Keratinocyte (primary cell): ENCODE results near the gene TSHR. TPM values are rescaled to one million over a fixed set of nuclear protein-coding genes. Genes with fewer than 3 reads are reported as not detected.

Experiments
- DNase-seq: peaks from one replicate; pipeline ENCODE4 v3.0.0-alpha.2; 2011; ENCODE audit warnings: low read depth, missing footprints, low spot score
- FAIRE-seq: peaks from 2 replicates; lab custom pipeline; 2011; peaks lifted over from hg19 to GRCh38; lab: Jason Lieb, UNC
- H2AFZ ChIP-seq: 2 replicates; pipeline ENCODE4 v1.6.0; 2012; ENCODE audit warnings: low read length, control low read depth, inconsistent platforms; ENCODE audit not compliant: control insufficient read depth
- H3K27ac ChIP-seq: 2 replicates; pipeline ENCODE4 v1.5.1; 2011; ENCODE audit warnings: low read length; ENCODE audit not compliant: control insufficient read depth, insufficient read depth
- H3K27me3 ChIP-seq: 3 replicates; pipeline ENCODE4 v1.6.0; 2011; ENCODE audit warnings: low read length; ENCODE audit not compliant: control insufficient read depth, insufficient read depth; ENCODE audit errors: extremely low read depth
- H3K36me3 ChIP-seq, 2 experiments: 2 replicates in 1 of 2; 3 replicates in 1 of 2; pipeline ENCODE4 v1.5.1; 2011; ENCODE audit warnings: low read length in 2 of 2, mild to moderate bottlenecking in 1 of 2; ENCODE audit not compliant: control insufficient read depth in 2 of 2, insufficient read depth in 2 of 2; ENCODE audit errors: extremely low read depth in 1 of 2
- H3K4me1 ChIP-seq: 3 replicates; pipeline ENCODE4 v1.5.1; 2011; ENCODE audit warnings: low read length; ENCODE audit not compliant: control insufficient read depth, insufficient read depth; ENCODE audit errors: extremely low read depth
- H3K4me2 ChIP-seq: 3 replicates; pipeline ENCODE4 v1.6.0; 2011; ENCODE audit warnings: low read depth, low read length; ENCODE audit not compliant: control insufficient read depth, insufficient read depth; ENCODE audit errors: extremely low read depth
- H3K4me3 ChIP-seq, 3 experiments: fragments of 200-600 bp in 1 of 3; sonication (generic) in 1 of 3; 2 replicates in 2 of 3; 3 replicates in 1 of 3; pipeline ENCODE4 v1.5.1; 2011 to 2016; ENCODE audit warnings: low read length in 3 of 3, mild to moderate bottlenecking in 3 of 3, control low read depth in 2 of 3, inconsistent platforms in 1 of 3, low read depth in 1 of 3, mixed read lengths in 1 of 3, mixed run types in 1 of 3, moderate library complexity in 1 of 3; ENCODE audit not compliant: control insufficient read depth in 2 of 3, insufficient read depth in 2 of 3; ENCODE audit errors: extremely low read depth in 1 of 3
- H3K79me2 ChIP-seq: 2 replicates; pipeline ENCODE4 v1.6.0; 2012; ENCODE audit warnings: low read length; ENCODE audit not compliant: control insufficient read depth, insufficient read depth
- H3K9ac ChIP-seq: 3 replicates; pipeline ENCODE4 v1.6.0; 2011; ENCODE audit warnings: low read length; ENCODE audit not compliant: control insufficient read depth, insufficient read depth; ENCODE audit errors: extremely low read depth
- H3K9me1 ChIP-seq: 3 replicates; pipeline ENCODE4 v1.6.0; 2011; ENCODE audit warnings: low read length; ENCODE audit not compliant: control insufficient read depth, insufficient read depth; ENCODE audit errors: extremely low read depth
- H3K9me3 ChIP-seq: 2 replicates; pipeline ENCODE4 v1.5.1; 2012; ENCODE audit warnings: low read depth, low read length; ENCODE audit not compliant: control insufficient read depth
- H4K20me1 ChIP-seq: 3 replicates; pipeline ENCODE4 v1.6.0; 2011; ENCODE audit warnings: low read length; ENCODE audit not compliant: control insufficient read depth, insufficient read depth; ENCODE audit errors: extremely low read depth
- CTCF ChIP-seq, 3 experiments: IDR thresholded peaks in 1 of 3; conservative IDR thresholded peaks in 1 of 3; optimal IDR thresholded peaks in 1 of 3; 2 replicates in 2 of 3; 3 replicates in 1 of 3; pipeline versions ENCODE3 to v1.5.1; 2011; ENCODE audit warnings: low read length in 3 of 3, mild to moderate bottlenecking in 3 of 3, moderate library complexity in 2 of 3, control low read depth in 1 of 3, inconsistent platforms in 1 of 3; ENCODE audit not compliant: insufficient read depth in 2 of 3; ENCODE audit errors: extremely low read depth in 1 of 3
- EZH2 ChIP-seq: IDR thresholded peaks from one replicate; pipeline ENCODE4 v1.6.1; 2012; ENCODE audit warnings: inconsistent platforms, mild to moderate bottlenecking, low read length, moderate library complexity
- dilution Hi-C: fragments of 300-500 bp; cut with MboI; formaldehyde crosslinking; loops from one replicate; pipeline ENCODE4 v1.7.0; 2020; ENCODE audit warnings: low sequenced_read_pairs; ENCODE audit not compliant: extremely low pct_ligation_motif_present
- polyA plus RNA-seq, 5 experiments: library from polyadenylated mRNA; depleted of rRNA in 3 of 5; stranded (reverse) in 3 of 5; stranded (forward) in 1 of 5; unstranded in 1 of 5; fragments of >200 nt; gene quantifications; 1 replicate in 1 of 5; 2 replicates in 3 of 5; 3 replicates in 1 of 5; pipeline versions ENCODE4 v1.2.1 to v1.2.3, GENCODE V29; 2011 to 2012; ENCODE audit warnings: missing spikeins in 2 of 5, low read depth in 1 of 5, low replicate concordance in 1 of 5

Gene TSHR
- polyA plus RNA-seq, 1 donor (not counting 4 experiments of a cell fraction or from before 2014, with no cell fraction given) = 0.03 TPM

GRCh38 chr14:81165188-81165587, 209.8 kb downstream of the TSHR start:
- Histone ChIP-seq H3K9me3 (no peaks in the 10 kb centered on the region), H3K4me3 (no peak overlapping the region), H3K9me1 (no peaks in the 10 kb centered on the region), H3K4me2 (no peak overlapping the region), H2AFZ (no peak overlapping the region), H3K27me3 (no peaks in the 10 kb centered on the region), H3K79me2 (no peaks in the 10 kb centered on the region), H4K20me1 (no peaks in the 10 kb centered on the region), H3K4me1 (peaks cover 9% of the 10 kb centered on the region), H3K9ac (no peak overlapping the region), H3K36me3 (no peaks in the 10 kb centered on the region), H3K27ac (no peak overlapping the region)
- dilution Hi-C loops = no loop called here
- FAIRE-seq (no peak), DNase-seq (no peak)
- no peak for TF ChIP-seq EZH2
- TF ChIP-seq CTCF (optimal IDR thresholded peaks at IDR 0.05 in 1 of 3, IDR thresholded peaks at IDR 0.05 in 1 of 3, conservative IDR thresholded peaks at IDR 0.05 in 1 of 3; ENCODE audit: extremely low read depth in 1 of 3, insufficient read depth in 2 of 3, low read length in 3 of 3) = no peak

GRCh38 chr14:81166121-81166520, 210.7 kb downstream of the TSHR start:
- no peak overlapping the region for H3K9ac ChIP-seq
- H3K79me2 ChIP-seq = no peaks in the 10 kb centered on the region
- no peak overlapping the region for H3K4me3 ChIP-seq
- H3K9me1 ChIP-seq = no peaks in the 10 kb centered on the region
- H3K27me3 ChIP-seq = no peaks in the 10 kb centered on the region
- FAIRE-seq (no peak), DNase-seq (no peak)
- H3K36me3 ChIP-seq = no peaks in the 10 kb centered on the region
- H3K4me2 ChIP-seq = no peak overlapping the region
- TF ChIP-seq EZH2 (no peak), CTCF (optimal IDR thresholded peaks at IDR 0.05 in 1 of 3, IDR thresholded peaks at IDR 0.05 in 1 of 3, conservative IDR thresholded peaks at IDR 0.05 in 1 of 3; ENCODE audit: extremely low read depth in 1 of 3, insufficient read depth in 2 of 3, low read length in 3 of 3) (no peak)
- H3K27ac ChIP-seq = no peak overlapping the region
- dilution Hi-C loops = no loop called here
- peaks cover 9% of the 10 kb centered on the region for H3K4me1 ChIP-seq
- H4K20me1 ChIP-seq = no peaks in the 10 kb centered on the region
- no peaks in the 10 kb centered on the region for H3K9me3 ChIP-seq
- no peak overlapping the region for H2AFZ ChIP-seq
